GM19468 (cell line): ENCODE measurements around the gene MYORG.
"Not testable (repeated sequence)": the region's sequence is repeated elsewhere in the genome, so short reads cannot be mapped to it uniquely, and the experiment has no call there.

Experiments
- ATAC-seq: cut with Tn5 transposase; IDR thresholded peaks from one replicate; pipeline ENCODE4 v1.9.1; 2021; ENCODE audit warnings: mild to moderate bottlenecking, moderate library complexity, moderate number of reproducible peaks; ENCODE audit not compliant: unreplicated experiment; ENCODE audit errors: extremely low read depth

The MYORG gene

DNA sequence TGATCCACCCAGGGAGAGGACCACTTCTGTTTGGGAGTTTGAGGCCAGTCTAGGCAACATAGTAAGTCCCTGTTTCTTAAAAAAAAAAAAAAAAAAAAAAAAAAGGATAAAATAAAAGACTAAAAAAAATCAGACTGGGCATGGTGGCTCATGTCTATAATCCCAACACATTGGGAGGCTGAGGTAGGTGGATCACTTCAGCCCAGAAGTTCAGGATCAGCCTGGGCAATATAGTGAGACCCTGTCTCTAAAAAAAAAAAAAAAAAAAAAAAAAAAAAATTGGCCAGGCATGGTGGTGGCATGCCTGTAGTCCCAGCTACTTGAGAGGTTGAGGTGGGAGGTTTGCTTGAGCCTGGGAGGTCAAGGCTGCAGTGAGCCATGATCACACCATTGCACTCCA, 38.6 kb downstream of the MYORG start:
- not testable (repeated sequence) for ATAC-seq

GRCh38 chr9:34337403-34337802, 39.3 kb downstream of the MYORG start:
- no peak for ATAC-seq

DNA sequence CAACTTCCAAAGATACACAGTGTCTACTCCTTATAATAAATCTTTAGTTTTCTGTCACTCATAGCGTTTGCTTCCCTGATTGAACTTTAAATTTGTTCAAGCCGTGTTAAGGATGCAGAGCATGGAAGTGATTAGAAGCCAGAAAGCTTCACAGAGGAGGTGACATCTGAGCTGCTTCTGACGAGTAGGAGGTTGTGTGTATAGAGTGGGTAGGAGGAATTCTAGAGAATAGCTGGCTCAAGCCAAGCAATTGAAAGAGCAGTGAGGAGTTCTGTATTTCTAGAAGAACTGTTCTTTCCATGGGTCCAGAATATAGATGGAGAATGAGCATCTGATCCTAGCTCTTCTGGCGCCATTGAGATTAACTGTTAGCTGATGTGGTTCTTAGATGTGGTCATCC, 41.3 kb downstream of the MYORG start:
- no peak for ATAC-seq

DNA sequence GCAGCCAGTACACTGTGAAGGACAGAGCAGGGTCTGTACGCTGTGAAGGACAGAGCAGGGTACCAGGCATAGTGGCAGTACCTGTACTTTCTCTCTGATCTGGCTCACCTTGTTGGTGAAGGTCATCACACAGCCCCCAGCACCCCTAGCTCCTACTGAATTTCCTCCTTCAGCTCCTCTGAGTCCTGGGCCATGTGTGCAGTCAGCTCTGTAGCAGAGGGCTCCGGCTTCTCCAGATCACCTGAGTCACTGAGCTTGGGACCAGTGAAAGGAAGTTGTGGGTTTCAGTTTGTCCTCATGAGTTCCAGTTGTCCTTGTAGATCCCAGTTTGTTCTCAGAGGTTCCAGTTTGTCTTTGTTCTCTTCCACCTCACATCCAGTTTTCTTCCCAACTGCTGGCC, 41.8 kb downstream of the MYORG start:
- no peak for ATAC-seq

GRCh38 chr9:34334337-34334824, 42.3 kb downstream of the MYORG start:
- no peak for ATAC-seq

DNA sequence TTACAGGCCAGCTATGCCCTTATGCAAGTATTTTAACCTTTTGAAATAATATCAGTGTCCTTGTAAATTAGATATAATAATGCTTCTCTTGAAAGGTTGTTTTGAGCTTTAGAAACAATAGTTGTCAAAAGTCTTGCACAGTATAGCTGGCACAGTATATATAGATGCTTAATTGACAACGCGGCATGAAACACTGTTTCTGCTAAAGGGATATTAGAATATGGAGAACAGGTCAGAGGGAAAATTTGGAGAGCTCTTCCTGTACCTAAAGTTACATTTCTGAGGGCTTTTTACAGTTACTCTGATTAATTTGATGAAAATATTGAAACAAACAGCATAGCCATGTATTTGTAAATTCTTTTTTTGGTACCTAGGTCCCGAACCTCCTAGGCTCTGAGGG, 42.9 kb downstream of the MYORG start:
- ATAC-seq, result no peak

DNA sequence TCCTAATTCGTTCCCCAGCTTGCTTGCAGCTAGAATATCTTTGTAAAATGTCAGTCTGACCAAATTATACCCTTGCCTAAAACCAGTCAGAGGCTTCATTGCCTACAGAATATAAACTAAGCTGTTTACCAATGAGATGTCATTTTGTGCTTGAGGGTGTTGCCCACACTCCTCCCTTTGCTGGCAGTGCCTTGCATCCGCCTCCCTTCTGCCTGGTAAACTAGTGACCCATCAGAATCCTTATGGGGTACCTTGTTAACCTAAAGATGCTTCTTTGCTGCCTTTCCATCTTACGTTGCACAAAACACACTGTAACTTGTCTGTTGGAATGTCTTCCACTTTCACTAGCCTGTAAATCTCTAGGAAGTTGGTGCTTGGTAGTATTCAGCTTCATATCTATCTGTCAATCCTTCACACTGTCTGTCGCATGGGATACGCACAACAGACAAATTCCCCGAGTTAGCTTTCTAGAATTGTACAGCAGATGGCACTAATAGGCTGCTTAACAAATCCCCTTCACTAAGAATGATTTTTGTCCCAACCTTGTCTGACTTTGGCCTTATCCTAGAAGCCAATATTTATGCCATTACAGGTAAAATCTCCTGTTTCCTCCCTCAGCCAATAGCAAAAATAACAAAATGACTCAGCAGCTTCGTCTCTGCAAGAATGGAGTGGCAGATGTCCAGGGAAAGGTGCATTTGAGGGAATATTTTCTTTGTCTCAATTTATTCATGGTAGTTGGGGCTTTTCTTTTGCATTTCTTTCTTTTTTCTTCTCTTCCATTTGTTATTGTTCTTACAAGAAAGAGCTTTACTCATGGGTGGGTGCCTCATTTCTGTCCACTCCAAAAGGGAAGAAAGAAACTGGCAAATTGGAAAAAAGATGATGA, 44.4 kb downstream of the MYORG start:
- ATAC-seq, result no peak

DNA sequence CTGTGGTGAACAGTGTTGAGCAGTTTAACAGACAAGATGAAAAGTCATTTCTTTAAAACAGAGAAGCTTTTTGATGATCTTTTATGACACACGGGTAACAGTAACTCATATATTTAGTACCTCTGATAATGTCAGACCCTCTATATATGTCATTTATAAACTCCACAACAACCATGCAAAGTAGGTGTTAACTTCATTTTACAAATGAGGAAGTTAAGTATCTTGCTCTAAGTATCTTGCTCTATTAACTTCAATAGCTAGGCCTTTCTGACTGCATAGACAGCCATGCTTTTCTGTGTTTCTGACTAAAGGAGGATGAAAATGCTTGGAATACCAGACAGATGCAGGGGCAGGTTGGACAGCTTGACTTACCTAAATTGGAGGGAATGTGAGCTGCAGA, 45.5 kb downstream of the MYORG start:
- no peak for ATAC-seq

- ATAC-seq, result peak; percentile 92
Measured at GRCh38 chr9:34328987-34329832, 47.5 kb downstream of the MYORG start, which contains the start of the genes KIF24 and NUDT2. Gene KIF24, minus strand, starts transcription at chr9:34329268. Its CDS starts 17,922 bp downstream, at chr9:34311346. Gene NUDT2, plus strand, starts transcription at chr9:34329569. Its CDS starts 9,471 bp downstream, at chr9:34339040.

- ATAC-seq, result no peak
Measured at GRCh38 chr9:34328500-34328986, 48.2 kb downstream of the MYORG start.

DNA sequence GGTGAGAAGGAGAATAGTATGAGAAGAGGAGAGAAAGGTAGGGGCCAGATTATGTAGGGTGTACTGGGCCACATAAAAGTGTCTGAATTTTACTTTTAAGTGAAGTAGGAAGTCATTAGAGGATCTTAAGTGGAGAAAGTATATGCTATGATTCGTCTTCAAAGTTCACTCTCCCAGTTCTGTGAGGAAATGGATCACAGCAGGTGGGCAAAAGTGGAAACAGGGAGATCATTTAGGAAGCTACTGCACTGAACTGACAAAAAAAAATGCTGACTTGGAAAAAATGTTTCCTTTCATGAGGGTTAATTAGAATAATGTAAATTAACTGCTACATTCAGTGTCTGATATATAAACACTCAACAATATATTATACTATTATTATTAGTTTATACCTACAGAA, 50.0 kb downstream of the MYORG start:
- no peak for ATAC-seq

- ATAC-seq, result no peak
Measured at GRCh38 chr9:34322899-34323591, 53.7 kb downstream of the MYORG start.

GRCh38 chr9:34321451-34321850, 55.2 kb downstream of the MYORG start:
- ATAC-seq, result no peak

DNA sequence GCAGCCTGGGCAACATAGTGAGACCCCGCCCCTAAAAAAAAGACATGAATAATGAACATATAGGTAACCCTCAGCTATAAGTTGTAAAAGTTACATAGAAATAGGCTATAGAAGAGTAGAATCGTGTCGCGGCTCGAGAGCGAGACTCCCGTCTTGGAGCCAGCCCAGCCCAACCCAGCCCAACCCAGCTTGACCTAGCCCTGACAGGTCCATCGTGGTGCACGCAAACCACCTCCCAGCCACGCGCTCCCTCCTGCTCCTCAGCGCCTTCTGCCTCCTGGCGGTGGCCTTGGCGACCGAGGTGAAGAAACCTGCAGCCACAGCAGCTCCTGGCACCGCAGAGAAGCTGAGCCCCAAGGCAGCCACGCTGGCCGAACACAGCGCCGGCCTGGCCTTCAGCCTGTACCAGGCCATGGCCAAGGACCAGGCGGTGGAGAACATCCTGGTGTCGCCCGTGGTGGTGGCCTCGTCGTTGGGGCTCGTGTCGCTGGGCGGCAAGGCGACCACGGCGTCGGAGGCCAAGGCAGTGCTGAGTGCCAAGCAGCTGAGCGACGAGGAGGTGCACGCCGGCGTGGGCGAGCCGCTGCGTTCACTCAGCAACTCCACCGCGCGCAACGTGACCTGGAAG, 58.4 kb downstream of the MYORG start:
- no peak for ATAC-seq

- ATAC-seq, result no peak
Measured at GRCh38 chr9:34317436-34317835, 59.3 kb downstream of the MYORG start.
